SK-N-SH (cell line): ENCODE results near the gene DLG2. TPM values are rescaled to one million over a fixed set of nuclear protein-coding genes. Genes with fewer than 3 reads are reported as not detected.

Source experiments
- CTCF ChIA-PET: fragments of 300-600, 350-600 bp; formaldehyde crosslinking; extraction: SDS; loops from one replicate; lab custom pipeline; 2021; lab: Yijun Ruan, JAX
- POLR2A ChIA-PET: fragments of 350-600 bp; sonication (Branson Sonifier 250); formaldehyde crosslinking; extraction: SDS; loops from one replicate; lab custom pipeline; 2020; ENCODE audit warnings: antibody characterized with exemption, inconsistent platforms; lab: Yijun Ruan, JAX
- DNase-seq: peaks from one replicate; pipeline ENCODE4 v3.0.0; 2012
- H2AFZ ChIP-seq: fragments of 200-600 bp; sonication (generic); 2 replicates; pipeline ENCODE4 v1.8.1; 2016; ENCODE audit warnings: antibody characterized with exemption, mild to moderate bottlenecking, low read depth
- H3F3A ChIP-seq: fragments of 200-600 bp; sonication (generic); replicated peaks from 2 replicates; pipeline ENCODE3; 2016; ENCODE audit warnings: antibody characterized with exemption, mild to moderate bottlenecking; ENCODE audit not compliant: insufficient read depth
- H3K27ac ChIP-seq, 2 experiments: fragments of 200-500 bp in 1 of 2; fragments of 200-600 bp in 1 of 2; sonication (Bioruptor generic) in 1 of 2; sonication (generic), shearing (Covaris generic) in 1 of 2; 2 replicates each; pipeline versions ENCODE4 v1.5.1 to v1.6.1; 2014 to 2016; ENCODE audit warnings: low read depth in 2 of 2, inconsistent platforms in 1 of 2, low read length in 1 of 2, mild to moderate bottlenecking in 1 of 2, mixed read lengths in 1 of 2
- H3K27me3 ChIP-seq: fragments of 200-600 bp; sonication (generic), shearing (Covaris generic); 2 replicates; pipeline ENCODE4 v1.6.1; 2016; ENCODE audit warnings: mixed run types; ENCODE audit not compliant: insufficient read depth
- H3K36me3 ChIP-seq, 2 experiments: fragments of 200-500 bp in 1 of 2; fragments of 200-600 bp in 1 of 2; sonication (Bioruptor generic) in 1 of 2; sonication (generic) in 1 of 2; replicated peaks in 1 of 2; 2 replicates each; pipeline versions ENCODE3 to v1.5.1; 2014 to 2016; ENCODE audit warnings: low read length in 1 of 2, mild to moderate bottlenecking in 1 of 2; ENCODE audit not compliant: insufficient read depth in 2 of 2, control insufficient read depth in 1 of 2
- H3K4me1 ChIP-seq, 2 experiments: fragments of 200-500 bp in 1 of 2; fragments of 200-600 bp in 1 of 2; sonication (Bioruptor generic) in 1 of 2; sonication (generic), shearing (Covaris generic) in 1 of 2; 2 replicates each; pipeline versions ENCODE4 v1.5.1 to v1.6.1; 2014 to 2016; ENCODE audit warnings: low read depth in 1 of 2, low read length in 1 of 2, mixed run types in 1 of 2; ENCODE audit not compliant: insufficient read depth in 2 of 2, control insufficient read depth in 1 of 2
- H3K4me2 ChIP-seq: fragments of 200-600 bp; sonication (generic), shearing (Covaris generic); 2 replicates; pipeline ENCODE4 v1.6.1; 2017; ENCODE audit warnings: mixed run types
- H3K4me3 ChIP-seq, 2 experiments: fragments of 200-500 bp in 1 of 2; fragments of 200-600 bp in 1 of 2; sonication (Bioruptor generic) in 1 of 2; sonication (generic), shearing (Covaris generic) in 1 of 2; 2 replicates each; pipeline versions ENCODE4 v1.5.1 to v1.8.1; 2014 to 2016; ENCODE audit warnings: low read depth in 2 of 2, inconsistent platforms in 1 of 2, low read length in 1 of 2, mild to moderate bottlenecking in 1 of 2, mixed read lengths in 1 of 2, moderate library complexity in 1 of 2
- H3K79me2 ChIP-seq: fragments of 200-600 bp; sonication (generic); 2 replicates; pipeline ENCODE4 v1.8.1; 2017; ENCODE audit warnings: mild to moderate bottlenecking; ENCODE audit not compliant: insufficient read depth
- H3K9ac ChIP-seq: fragments of 200-600 bp; sonication (generic); 2 replicates; pipeline ENCODE4 v1.6.1; 2017; ENCODE audit warnings: mixed run types
- H3K9me2 ChIP-seq: fragments of 200-600 bp; sonication (generic); 2 replicates; pipeline ENCODE4 v1.6.1; 2017; ENCODE audit warnings: mixed run types
- H3K9me3 ChIP-seq: fragments of 200-600 bp; sonication (generic); 2 replicates; pipeline ENCODE4 v1.6.1; 2017; ENCODE audit warnings: mixed run types, mild to moderate bottlenecking, moderate library complexity
- H4K20me1 ChIP-seq: fragments of 200-600 bp; sonication (generic); 2 replicates; pipeline ENCODE4 v1.6.1; 2017; ENCODE audit warnings: mild to moderate bottlenecking, mixed run types; ENCODE audit not compliant: insufficient read depth
- ELF1 ChIP-seq: IDR thresholded peaks from 2 replicates; pipeline ENCODE4 v1.4.0; 2012
- GABPA ChIP-seq: IDR thresholded peaks from 2 replicates; pipeline ENCODE4 v1.4.0; 2012; ENCODE audit warnings: low read depth, mild to moderate bottlenecking
- MXI1 ChIP-seq: IDR thresholded peaks from 2 replicates; pipeline ENCODE4 v1.6.1; 2012; ENCODE audit warnings: mild to moderate bottlenecking, low read depth, low read length, improper control_type of control experiment
- NFIC ChIP-seq: IDR thresholded peaks from 2 replicates; pipeline ENCODE4 v1.4.0; 2012; ENCODE audit warnings: borderline replicate concordance
- POLR2AphosphoS5 ChIP-seq: IDR thresholded peaks from 2 replicates; pipeline ENCODE4 v1.6.1; 2012; ENCODE audit warnings: low read depth, low read length
- RAD21 ChIP-seq: IDR thresholded peaks from 2 replicates; pipeline ENCODE4 v1.6.1; 2012; ENCODE audit warnings: mild to moderate bottlenecking, low read length
- RCOR1 ChIP-seq: fragments of 150-350 bp; IDR thresholded peaks from 2 replicates; pipeline ENCODE4 v1.6.1; 2017; ENCODE audit warnings: antibody characterized with exemption, low read length
- SIN3A ChIP-seq: IDR thresholded peaks from 2 replicates; pipeline ENCODE4 v1.6.1; 2012; ENCODE audit warnings: low read depth, mild to moderate bottlenecking, low read length, moderate library complexity, borderline replicate concordance
- TAF1 ChIP-seq: IDR thresholded peaks from 2 replicates; pipeline ENCODE4 v1.6.1; 2012; ENCODE audit warnings: low read depth, mild to moderate bottlenecking, low read length, moderate library complexity, borderline replicate concordance
- YY1 ChIP-seq: IDR thresholded peaks from 2 replicates; pipeline ENCODE4 v1.4.0; 2012; ENCODE audit warnings: low read depth, mild to moderate bottlenecking
- WGBS: methylation state at CpG from one replicate; pipeline ENCODE4 v1.1.6; 2017; ENCODE audit warnings: low lambda C conversion rate; 5-methylcytosine and 5-hydroxymethylcytosine counted together
- polyA plus RNA-seq, 3 experiments: library from polyadenylated mRNA; depleted of rRNA; stranded (reverse); fragments of >200 nt; gene quantifications; 2 replicates each; pipeline ENCODE4 v1.2.3, GENCODE V29; 2012
- TF ChIP-seq, protein P1 (sequence below): IDR thresholded peaks from 2 replicates; pipeline ENCODE4 v1.4.0; 2012; ENCODE audit warnings: low read depth
- TF ChIP-seq, protein P2 (sequence below): IDR thresholded peaks from 2 replicates; pipeline ENCODE4 v1.6.1; 2012; ENCODE audit warnings: mild to moderate bottlenecking, low read depth, low read length, moderate library complexity
- TF ChIP-seq, protein P3 (sequence below): IDR thresholded peaks from 2 replicates; pipeline ENCODE4; 2012
- TF ChIP-seq, protein P4 (sequence below): fragments of 200-600 bp; sonication (generic); IDR thresholded peaks from 2 replicates; pipeline ENCODE4 v1.6.1; 2017; ENCODE audit warnings: antibody characterized with exemption, mild to moderate bottlenecking, moderate library complexity
- TF ChIP-seq, protein P5 (sequence below): IDR thresholded peaks from 2 replicates; pipeline ENCODE4 v1.4.0; 2012; ENCODE audit warnings: low read depth, borderline replicate concordance

The DLG2 gene
- polyA plus RNA-seq, 1 of the 3 experiments (the other 2 are of a cell fraction) = 0.21 TPM

DNA sequence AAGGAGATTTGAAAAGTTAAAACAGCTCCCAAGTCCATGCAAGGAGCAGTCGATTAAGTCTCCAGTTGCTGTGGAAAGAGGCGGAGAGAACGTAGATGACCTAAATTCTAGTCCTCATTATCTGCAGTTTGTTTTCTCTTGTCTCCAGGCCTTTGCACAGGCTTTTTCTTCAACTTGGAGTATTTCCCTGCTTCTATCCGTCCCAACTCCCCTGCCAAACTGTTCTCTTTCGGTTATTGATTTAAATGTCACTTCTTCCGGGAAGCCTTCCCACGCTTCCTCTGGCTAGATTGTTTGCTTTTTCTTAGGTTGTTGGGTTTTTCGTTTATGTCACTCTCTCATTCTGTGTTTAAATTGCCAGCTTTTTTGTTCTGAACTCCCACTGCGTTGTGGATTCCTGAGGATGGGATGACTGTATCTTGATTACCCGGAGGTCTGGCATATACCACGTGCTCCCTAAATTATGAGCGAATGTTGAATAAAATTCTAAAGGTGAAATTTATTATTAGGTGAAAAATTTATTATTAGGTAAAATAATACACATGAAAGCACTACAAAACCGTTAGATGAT is 1.7 kb upstream of the DLG2 start:
- Histone ChIP-seq H3F3A (no peaks in the 10 kb centered on the region), H3K27ac (peak overlapping the region; percentile 48 to 72; a peak in 3 of 4 replicates), H3K9me3 (no peaks in the 10 kb centered on the region), H3K9ac (peak overlapping the region; percentile 67; the same call in 1 of the 2 replicates), H2AFZ (peak overlapping the region; percentile 74), H4K20me1 (no peaks in the 10 kb centered on the region), H3K9me2 (no peaks in the 10 kb centered on the region), H3K4me1 (peaks cover 0 to 3% of the 10 kb centered on the region in 2 experiments; a peak in 3 of 4 replicates), H3K79me2 (peaks cover 51% of the 10 kb centered on the region), H3K4me3 (peak overlapping the region; percentile 72 to 87), H3K27me3 (no peaks in the 10 kb centered on the region), H3K36me3 (peaks cover 12% of the 10 kb centered on the region in 2 experiments), H3K4me2 (peak overlapping the region; percentile 65)
- ChIA-PET POLR2A (interaction anchor here (0.7 to 2.0 kb wide), 4 partner anchors 19 to 36 kb away, joined by 3 to 16 read pairs (median 10); partner anchors contain the start of genes CREBZF and TMEM126A), CTCF (interaction anchor here (1.0 to 1.8 kb wide), 2 partner anchors 32 to 226 kb away, joined by 3 to 4 read pairs; partner anchors contain the start of gene CCDC83)
- DNase-seq = no peak
- WGBS = 1% methylated on average over 13 of the region's 13 CpGs
- TF ChIP-seq, protein P1, sequence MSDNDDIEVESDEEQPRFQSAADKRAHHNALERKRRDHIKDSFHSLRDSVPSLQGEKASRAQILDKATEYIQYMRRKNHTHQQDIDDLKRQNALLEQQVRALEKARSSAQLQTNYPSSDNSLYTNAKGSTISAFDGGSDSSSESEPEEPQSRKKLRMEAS = peak; percentile 59; the same call in 1 of the 2 replicates
- TF ChIP-seq SIN3A = no peak
- TF ChIP-seq MXI1 = peak; percentile 94
- TF ChIP-seq YY1 = 0 out of 2 replicates have a peak, but pooled peaks have one; percentile 10

DNA sequence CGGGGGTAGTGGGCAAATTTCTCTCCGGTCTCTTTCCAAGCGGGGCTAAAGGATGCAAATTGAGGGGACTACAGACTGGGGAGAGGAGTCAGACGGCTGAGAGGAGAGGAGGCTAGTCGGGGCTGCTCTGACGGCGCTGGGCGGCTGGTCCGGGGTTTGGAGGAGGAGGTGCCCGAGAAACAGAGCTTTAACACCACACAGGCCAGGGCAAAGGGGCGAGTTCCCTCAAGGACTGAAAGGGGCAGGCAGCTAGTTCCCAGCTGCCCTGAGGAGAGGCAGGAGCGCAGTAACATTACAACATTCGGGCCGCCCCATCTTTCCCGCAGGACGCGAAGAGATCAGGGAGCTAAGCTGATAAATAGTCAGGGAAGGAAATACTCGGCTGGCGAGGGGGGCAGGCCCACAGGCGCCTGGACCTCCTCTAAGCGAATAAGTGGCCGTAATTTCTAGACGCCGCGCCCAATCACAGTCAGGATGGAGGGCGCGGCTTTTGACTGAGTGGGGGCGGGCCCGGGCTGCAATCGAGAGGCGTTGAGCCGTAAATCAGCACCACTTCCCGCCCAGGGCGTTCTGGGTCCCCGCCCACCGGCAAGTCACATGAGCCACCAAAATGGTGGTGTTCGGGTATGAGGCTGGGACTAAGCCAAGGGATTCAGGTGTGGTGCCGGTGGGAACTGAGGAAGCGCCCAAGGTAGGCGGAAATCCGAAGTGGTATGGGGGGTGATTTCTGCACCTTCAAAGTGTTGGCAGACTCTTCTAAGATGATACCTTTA is 1.0 kb upstream of the DLG2 start, which contains the start of gene TMEM126B:
Gene TMEM126B, plus strand, starts transcription at position 596 of the 773 bp plus-strand sequence. Its CDS starts 15 bp downstream, at position 611.
- peak within 1 kb of the TSS; percentile 82 for H3K4me2 ChIP-seq
- under 1% methylated on average over 37 of the region's 41 CpGs for WGBS
- TF ChIP-seq YY1 (peak; percentile 91), TAF1 (peak; percentile 60), MXI1 (peak; percentile 62), NFIC (peak; percentile 64; the same call in 1 of the 2 replicates), POLR2AphosphoS5 (peak; percentile 96), RCOR1 (peak; percentile 44; the same call in 1 of the 2 replicates), RAD21 (no peak), SIN3A (peak; percentile 37; the same call in 1 of the 2 replicates), GABPA (peak; percentile 48), ELF1 (peak; percentile 54; the same call in 1 of the 2 replicates)
- TF ChIP-seq, protein P1 = peak; percentile 72
- TF ChIP-seq, protein P2, sequence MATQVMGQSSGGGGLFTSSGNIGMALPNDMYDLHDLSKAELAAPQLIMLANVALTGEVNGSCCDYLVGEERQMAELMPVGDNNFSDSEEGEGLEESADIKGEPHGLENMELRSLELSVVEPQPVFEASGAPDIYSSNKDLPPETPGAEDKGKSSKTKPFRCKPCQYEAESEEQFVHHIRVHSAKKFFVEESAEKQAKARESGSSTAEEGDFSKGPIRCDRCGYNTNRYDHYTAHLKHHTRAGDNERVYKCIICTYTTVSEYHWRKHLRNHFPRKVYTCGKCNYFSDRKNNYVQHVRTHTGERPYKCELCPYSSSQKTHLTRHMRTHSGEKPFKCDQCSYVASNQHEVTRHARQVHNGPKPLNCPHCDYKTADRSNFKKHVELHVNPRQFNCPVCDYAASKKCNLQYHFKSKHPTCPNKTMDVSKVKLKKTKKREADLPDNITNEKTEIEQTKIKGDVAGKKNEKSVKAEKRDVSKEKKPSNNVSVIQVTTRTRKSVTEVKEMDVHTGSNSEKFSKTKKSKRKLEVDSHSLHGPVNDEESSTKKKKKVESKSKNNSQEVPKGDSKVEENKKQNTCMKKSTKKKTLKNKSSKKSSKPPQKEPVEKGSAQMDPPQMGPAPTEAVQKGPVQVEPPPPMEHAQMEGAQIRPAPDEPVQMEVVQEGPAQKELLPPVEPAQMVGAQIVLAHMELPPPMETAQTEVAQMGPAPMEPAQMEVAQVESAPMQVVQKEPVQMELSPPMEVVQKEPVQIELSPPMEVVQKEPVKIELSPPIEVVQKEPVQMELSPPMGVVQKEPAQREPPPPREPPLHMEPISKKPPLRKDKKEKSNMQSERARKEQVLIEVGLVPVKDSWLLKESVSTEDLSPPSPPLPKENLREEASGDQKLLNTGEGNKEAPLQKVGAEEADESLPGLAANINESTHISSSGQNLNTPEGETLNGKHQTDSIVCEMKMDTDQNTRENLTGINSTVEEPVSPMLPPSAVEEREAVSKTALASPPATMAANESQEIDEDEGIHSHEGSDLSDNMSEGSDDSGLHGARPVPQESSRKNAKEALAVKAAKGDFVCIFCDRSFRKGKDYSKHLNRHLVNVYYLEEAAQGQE = 0 out of 2 replicates have a peak, but pooled peaks have one; percentile 28
- TF ChIP-seq, protein P3, sequence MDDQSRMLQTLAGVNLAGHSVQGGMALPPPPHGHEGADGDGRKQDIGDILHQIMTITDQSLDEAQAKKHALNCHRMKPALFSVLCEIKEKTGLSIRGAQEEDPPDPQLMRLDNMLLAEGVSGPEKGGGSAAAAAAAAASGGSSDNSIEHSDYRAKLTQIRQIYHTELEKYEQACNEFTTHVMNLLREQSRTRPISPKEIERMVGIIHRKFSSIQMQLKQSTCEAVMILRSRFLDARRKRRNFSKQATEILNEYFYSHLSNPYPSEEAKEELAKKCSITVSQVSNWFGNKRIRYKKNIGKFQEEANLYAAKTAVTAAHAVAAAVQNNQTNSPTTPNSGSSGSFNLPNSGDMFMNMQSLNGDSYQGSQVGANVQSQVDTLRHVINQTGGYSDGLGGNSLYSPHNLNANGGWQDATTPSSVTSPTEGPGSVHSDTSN = peak; percentile 94
- TF ChIP-seq, protein P4, sequence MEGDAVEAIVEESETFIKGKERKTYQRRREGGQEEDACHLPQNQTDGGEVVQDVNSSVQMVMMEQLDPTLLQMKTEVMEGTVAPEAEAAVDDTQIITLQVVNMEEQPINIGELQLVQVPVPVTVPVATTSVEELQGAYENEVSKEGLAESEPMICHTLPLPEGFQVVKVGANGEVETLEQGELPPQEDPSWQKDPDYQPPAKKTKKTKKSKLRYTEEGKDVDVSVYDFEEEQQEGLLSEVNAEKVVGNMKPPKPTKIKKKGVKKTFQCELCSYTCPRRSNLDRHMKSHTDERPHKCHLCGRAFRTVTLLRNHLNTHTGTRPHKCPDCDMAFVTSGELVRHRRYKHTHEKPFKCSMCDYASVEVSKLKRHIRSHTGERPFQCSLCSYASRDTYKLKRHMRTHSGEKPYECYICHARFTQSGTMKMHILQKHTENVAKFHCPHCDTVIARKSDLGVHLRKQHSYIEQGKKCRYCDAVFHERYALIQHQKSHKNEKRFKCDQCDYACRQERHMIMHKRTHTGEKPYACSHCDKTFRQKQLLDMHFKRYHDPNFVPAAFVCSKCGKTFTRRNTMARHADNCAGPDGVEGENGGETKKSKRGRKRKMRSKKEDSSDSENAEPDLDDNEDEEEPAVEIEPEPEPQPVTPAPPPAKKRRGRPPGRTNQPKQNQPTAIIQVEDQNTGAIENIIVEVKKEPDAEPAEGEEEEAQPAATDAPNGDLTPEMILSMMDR = no peak
- TF ChIP-seq, protein P5, sequence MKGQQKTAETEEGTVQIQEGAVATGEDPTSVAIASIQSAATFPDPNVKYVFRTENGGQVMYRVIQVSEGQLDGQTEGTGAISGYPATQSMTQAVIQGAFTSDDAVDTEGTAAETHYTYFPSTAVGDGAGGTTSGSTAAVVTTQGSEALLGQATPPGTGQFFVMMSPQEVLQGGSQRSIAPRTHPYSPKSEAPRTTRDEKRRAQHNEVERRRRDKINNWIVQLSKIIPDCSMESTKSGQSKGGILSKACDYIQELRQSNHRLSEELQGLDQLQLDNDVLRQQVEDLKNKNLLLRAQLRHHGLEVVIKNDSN = peak; percentile 92

More for the DNA sequence above, 1.0 kb upstream of the DLG2 start, which contains the start of gene TMEM126B:
- peaks cover 0 to 3% of the 10 kb centered on the region in 2 experiments; a peak in 3 of 4 replicates for H3K4me1 ChIP-seq
- H3K36me3 ChIP-seq = peaks cover 10 to 11% of the 10 kb centered on the region in 2 experiments
- peak within 1 kb of the TSS; percentile 68 to 84 for H3K27ac ChIP-seq
- no peaks in the 10 kb centered on the region for H3K27me3 ChIP-seq
- peak within 1 kb of the TSS; percentile 67 for H3K9ac ChIP-seq
- no peaks in the 10 kb centered on the region for H3K9me3 ChIP-seq
- DNase-seq = peak; percentile 84
- peak within 1 kb of the TSS; percentile 78 for H2AFZ ChIP-seq
- no peaks in the 10 kb centered on the region for H3F3A ChIP-seq
- H3K4me3 ChIP-seq = peak within 1 kb of the TSS; percentile 72 to 87
- CTCF ChIA-PET = interaction anchor here (1.0 to 1.8 kb wide), 3 partner anchors 32 to 227 kb away, joined by 3 to 4 read pairs (median 3); partner anchors contain the start of gene CCDC83
- POLR2A ChIA-PET = interaction anchor here (0.7 to 2.0 kb wide), 4 partner anchors 19 to 36 kb away, joined by 3 to 16 read pairs (median 10); partner anchors contain the start of genes CREBZF and TMEM126A
- no peaks in the 10 kb centered on the region for H3K9me2 ChIP-seq
- H3K79me2 ChIP-seq = peaks cover 44% of the 10 kb centered on the region
- H4K20me1 ChIP-seq = no peaks in the 10 kb centered on the region
